PFSK-1 (cell line): Measurements from ENCODE around the gene MYO7B.

ENCODE experiments used
- FOXP2 ChIP-seq: optimal IDR thresholded peaks from 2 replicates; pipeline ENCODE3; 2011; ENCODE audit warnings: borderline replicate concordance, control low read depth, inconsistent platforms; ENCODE audit not compliant: insufficient read depth; ENCODE audit errors: extremely low read length, extremely low read depth
- POLR2AphosphoS5 ChIP-seq: IDR thresholded peaks from 2 replicates; pipeline ENCODE4 v1.6.1; 2012; ENCODE audit warnings: low read depth, mild to moderate bottlenecking, control low read depth, low read length, moderate library complexity
- REST ChIP-seq, 2 experiments: IDR thresholded peaks; 2 replicates each; pipeline versions ENCODE4 v1.6.1 to v1.8.0; 2011 to 2012; ENCODE audit warnings: low read depth in 2 of 2, low read length in 2 of 2, control low read depth in 1 of 2, inconsistent platforms in 1 of 2, mild to moderate bottlenecking in 1 of 2, moderate library complexity in 1 of 2; ENCODE audit not compliant: insufficient read depth in 1 of 2
- SIN3A ChIP-seq: IDR thresholded peaks from 2 replicates; pipeline ENCODE4 v1.6.1; 2012; ENCODE audit warnings: mild to moderate bottlenecking, low read length, moderate library complexity, borderline replicate concordance; ENCODE audit not compliant: insufficient read depth
- TAF1 ChIP-seq: IDR thresholded peaks from 2 replicates; pipeline ENCODE4 v1.6.1; 2012; ENCODE audit warnings: low read length, control low read depth, borderline replicate concordance; ENCODE audit not compliant: insufficient read depth

GRCh38 chr2:127541809-127542208 lies 6.3 kb downstream of the MYO7B start:
- TF ChIP-seq POLR2AphosphoS5: no peak
- no peak for TF ChIP-seq TAF1
- no peak for TF ChIP-seq REST (IDR thresholded peaks at IDR 0.05; ENCODE audit: insufficient read depth in 1 of 2, low read depth in 2 of 2, low read length in 2 of 2)
- no peak for TF ChIP-seq SIN3A
- TF ChIP-seq FOXP2: no peak
